ENCODE data around the gene MGST3.
"Not testable (repeated sequence)": the region's sequence is repeated elsewhere in the genome, so short reads cannot be mapped to it uniquely, and the experiment has no call there.

The MGST3 gene

GRCh38 chr1:165630629-165631341, at the start of gene MGST3:
Gene MGST3 (plus strand): TSS chr1:165631234. CDS start chr1:165649848, 18,614 bp downstream.
- in situ Hi-C loops (cut with MboI; ENCODE audit: low sequenced_read_pairs) = no loop called here

DNA sequence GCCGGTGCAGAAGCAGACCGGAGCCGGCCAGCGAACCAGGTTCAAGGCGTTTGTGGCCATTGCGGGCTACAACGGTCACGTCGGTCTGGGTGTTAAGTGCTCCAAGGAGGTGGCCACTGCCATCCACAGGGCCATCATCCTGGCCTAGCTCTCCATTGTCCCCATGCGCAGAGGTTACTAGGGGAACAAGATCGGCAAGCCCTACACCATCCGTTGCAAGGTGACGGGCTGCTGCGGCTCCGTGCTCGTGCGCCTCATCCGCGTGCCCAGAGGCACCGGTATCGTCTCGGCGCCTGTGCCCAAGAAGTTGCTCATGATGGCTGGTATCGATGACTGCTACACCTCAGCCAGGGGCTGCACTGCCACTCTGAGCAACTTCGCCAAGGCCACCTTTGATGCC, 49.1 kb upstream of the MGST3 start:
- in situ Hi-C loops (cut with MboI; ENCODE audit: low sequenced_read_pairs) = no loop called here

DNA sequence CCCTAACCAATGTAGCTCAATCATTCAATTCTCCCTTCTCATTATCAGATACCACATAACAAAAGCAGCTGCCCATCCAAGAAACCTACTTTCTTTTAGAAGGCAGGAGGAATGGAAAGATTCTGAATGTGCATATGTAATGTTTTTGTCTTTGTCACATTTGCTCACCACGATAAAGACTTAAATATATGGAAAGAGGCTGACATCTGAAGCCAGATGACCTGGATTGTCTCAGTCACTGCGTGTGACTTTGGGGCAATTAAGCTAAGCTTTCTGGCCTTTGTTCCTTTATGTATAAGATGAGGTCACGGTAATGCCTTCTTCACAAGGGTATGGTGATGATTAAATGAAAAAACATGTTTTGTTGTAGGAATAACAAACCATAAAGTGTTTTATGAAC, 44.6 kb upstream of the MGST3 start:
- in situ Hi-C loops (cut with MboI; ENCODE audit: low sequenced_read_pairs) = no loop called here

- in situ Hi-C loops (cut with MboI; ENCODE audit: low sequenced_read_pairs) = not testable (repeated sequence)
These were observed 39.6 kb upstream of the MGST3 start for GRCh38 chr1:165591391-165591790.

- in situ Hi-C loops (cut with MboI; ENCODE audit: low sequenced_read_pairs) = no loop called here
These were observed 37.9 kb upstream of the MGST3 start for GRCh38 chr1:165592945-165593823.

DNA sequence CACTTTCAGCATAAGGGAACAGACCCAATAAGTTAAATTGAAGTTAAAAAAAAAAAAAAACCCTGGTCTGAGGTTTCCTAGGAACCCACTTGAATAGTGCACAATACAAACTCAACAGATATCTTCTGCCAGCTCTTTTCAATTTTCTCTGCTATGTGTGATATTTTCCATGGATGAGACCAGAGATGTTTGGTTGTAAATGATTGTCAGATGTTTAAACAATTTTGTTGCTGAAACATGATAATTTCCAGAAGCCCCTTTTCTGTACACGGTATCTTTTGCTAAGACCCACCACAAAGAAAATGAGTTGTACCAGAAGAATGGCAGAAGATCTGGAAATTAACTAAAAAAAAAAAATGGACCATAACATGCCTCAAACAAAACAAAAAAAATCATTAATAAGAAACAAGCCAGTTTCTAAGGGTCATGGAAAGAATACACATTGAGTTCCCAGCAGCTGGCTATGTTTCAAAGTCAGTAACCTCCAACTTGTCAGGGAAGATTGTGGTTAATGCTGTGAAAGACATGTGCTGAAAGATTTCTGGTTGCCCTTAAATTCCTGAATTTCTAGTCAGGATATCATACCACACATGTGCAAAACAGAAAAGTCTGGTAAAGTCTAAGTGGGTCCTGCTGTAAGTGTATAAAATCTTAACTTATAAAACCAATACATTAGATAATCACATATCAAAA, 35.6 kb upstream of the MGST3 start:
- in situ Hi-C loops (cut with MboI; ENCODE audit: low sequenced_read_pairs) = loop anchor here (5.0 kb wide), 1 partner anchor 203 kb away; no protein-coding TSS in a partner anchor

- in situ Hi-C loops (cut with MboI; ENCODE audit: low sequenced_read_pairs) = loop anchor here (5.0 kb wide), 1 partner anchor 206 kb away; no protein-coding TSS in a partner anchor
These were observed 33.0 kb upstream of the MGST3 start for GRCh38 chr1:165597883-165598675.

- in situ Hi-C loops (cut with MboI; ENCODE audit: low sequenced_read_pairs) = loop anchor here (5.0 kb wide), 1 partner anchor 206 kb away; no protein-coding TSS in a partner anchor
These were observed 32.4 kb upstream of the MGST3 start for GRCh38 chr1:165598676-165599059.

DNA sequence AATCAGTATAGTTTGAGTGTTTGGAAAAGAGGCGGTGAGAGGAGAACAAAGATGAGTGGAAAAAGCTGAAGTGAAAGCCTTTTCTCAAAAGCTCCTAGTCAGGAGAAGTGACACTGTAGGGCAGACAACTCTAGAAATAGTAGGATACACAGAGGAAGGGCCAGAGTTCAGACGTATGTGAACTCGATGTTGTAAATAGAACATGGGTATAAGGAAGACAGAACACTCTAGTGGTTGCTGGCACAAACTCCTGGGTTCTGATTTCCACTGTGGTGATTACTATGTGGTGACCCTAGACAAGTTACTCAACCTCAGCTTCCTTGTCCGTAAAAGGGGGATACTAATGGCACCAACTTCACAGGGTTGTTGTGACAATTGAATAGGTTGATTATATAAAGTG, 30.2 kb upstream of the MGST3 start:
- in situ Hi-C loops (cut with MboI; ENCODE audit: low sequenced_read_pairs) = loop anchor here (10.0 kb wide), 1 partner anchor 314 kb away; no protein-coding TSS in a partner anchor

DNA sequence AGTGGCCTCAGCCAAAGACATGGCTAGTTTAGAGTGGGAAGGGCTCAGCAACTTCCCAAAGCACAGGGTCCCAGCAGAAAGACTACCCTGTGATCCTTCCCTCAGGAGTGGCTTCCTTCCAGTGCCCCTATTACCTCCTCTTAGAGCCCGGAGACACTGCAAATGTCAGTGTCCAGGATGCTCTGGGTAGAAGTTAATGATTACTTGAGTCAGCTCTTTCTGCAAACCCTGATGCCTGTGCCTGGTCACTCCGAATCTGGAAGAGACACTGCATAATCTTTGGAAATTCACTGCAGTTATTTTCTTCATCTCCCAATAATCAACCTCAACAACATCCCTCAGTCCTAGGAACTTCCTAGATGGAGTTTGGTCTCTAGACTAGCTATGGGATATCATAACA, 27.2 kb upstream of the MGST3 start:
- in situ Hi-C loops (cut with MboI; ENCODE audit: low sequenced_read_pairs) = loop anchor here (10.0 kb wide), 1 partner anchor 311 kb away; no protein-coding TSS in a partner anchor

DNA sequence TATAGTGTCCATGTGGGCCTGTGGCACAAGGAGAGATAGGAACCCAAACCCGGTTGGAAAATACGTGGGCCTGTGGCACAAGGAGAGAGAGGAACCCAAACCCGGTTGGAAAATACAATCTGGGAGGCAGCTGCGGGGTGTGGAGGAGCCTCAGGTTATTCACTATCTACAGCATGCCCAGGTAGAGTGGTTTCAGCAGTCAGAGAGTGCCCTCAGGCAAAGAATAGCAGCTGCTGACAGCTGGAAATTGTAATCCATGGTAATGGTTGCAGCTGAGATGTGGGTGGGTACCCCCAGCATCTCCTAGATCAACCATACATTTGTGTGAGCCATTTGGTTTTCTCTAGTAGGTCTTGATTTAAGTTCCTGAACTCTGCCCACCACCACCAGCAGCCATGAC, 25.8 kb upstream of the MGST3 start:
- in situ Hi-C loops (cut with MboI; ENCODE audit: low sequenced_read_pairs) = loop anchor here (10.0 kb wide), 1 partner anchor 310 kb away; no protein-coding TSS in a partner anchor

DNA sequence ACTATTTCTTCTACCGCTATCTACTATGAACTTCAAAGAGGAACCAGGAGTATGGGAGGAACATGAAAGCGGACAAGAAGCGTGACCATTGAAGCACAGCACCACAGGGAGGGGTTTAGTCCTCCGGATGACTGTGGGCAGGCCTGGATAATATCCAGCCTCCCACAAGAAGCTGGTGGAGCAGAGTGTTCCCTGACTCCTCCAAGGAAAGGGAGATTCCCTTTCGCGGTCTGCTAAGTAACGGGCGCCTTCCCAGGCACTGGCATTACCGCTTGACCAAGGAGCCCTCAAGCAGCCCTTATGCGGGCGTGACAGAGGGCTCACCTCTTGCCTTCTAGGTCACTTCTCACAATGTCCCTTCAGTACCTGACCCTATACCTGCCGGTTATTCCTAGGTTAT, 24.4 kb upstream of the MGST3 start:
- in situ Hi-C loops (cut with MboI; ENCODE audit: low sequenced_read_pairs) = loop anchor here (10.0 kb wide), 1 partner anchor 308 kb away; no protein-coding TSS in a partner anchor

GRCh38 chr1:165610866-165611265, 20.2 kb upstream of the MGST3 start:
- in situ Hi-C loops (cut with MboI; ENCODE audit: low sequenced_read_pairs) = no loop called here

DNA sequence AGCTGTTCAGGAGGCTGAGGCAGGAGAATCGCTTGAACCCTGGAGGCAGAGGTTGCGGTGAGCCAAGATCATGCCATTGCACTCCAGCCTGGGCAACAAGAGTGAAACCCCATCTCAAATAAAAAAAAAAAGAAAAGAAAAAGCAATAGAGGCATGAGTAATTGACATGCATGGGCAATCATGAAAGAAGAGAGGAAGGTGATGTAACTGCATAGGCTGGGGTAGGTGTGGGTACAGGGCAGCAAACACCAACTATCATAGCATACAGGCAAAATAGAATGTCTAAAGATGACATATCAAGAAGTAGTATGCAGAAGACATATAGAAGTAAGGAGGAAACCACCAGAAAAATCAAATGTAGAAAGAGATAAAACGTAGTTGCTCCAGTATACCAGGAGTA, 19.0 kb upstream of the MGST3 start:
- in situ Hi-C loops (cut with MboI; ENCODE audit: low sequenced_read_pairs) = no loop called here

- in situ Hi-C loops (cut with MboI; ENCODE audit: low sequenced_read_pairs) = no loop called here
These were observed 14.9 kb upstream of the MGST3 start for GRCh38 chr1:165616054-165616612.

DNA sequence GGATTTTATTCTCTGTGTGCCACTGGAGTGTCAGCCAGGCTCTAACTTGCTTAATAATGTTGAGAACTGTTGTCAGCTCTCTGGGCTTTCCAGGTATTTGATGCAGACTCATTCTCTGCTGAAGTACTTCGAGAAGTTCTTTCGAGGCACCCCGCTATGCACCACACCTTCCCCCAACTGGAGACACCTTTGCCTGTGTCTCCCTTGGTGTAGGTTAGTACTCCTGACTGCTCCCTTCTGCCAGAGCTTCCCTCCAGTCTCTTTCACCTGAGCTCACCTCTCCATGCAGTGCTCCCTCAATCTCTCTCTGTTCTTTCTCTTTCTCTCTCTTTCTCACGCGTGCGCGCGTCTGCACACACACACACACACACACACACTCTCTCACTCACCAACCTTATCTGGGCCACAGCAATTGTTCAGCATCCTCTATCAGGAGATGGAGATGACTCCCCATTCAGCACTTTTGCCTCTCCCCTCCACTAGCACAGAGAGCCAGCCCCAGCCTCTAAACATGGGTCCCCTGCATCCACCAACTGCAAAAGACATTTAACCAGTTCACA, 14.0 kb upstream of the MGST3 start:
- in situ Hi-C loops (cut with MboI; ENCODE audit: low sequenced_read_pairs) = no loop called here

DNA sequence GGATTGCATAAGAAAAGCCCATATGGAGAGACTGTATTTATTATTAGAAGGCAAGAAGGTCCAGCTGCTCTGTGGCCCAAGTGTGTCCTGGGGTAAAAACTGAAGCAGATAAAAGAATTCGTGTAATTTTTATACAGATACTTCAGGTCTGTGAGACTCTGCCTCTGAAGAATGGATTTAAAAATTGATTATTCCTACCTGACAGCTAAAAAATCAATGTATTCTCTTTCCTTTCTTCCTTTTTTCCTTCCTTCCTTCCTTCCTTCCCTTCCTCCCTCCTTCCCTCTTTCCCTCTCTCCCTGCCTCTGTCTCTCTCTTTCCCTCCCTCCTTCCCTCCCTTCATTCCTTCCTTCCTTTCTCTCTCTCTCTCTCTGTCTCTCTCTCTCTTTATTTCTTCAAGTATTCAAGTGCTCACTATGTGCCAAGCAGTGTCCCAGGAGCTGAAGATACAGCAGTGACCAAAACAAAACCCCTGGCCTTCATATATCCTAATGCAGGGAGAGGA, 11.3 kb upstream of the MGST3 start:
- in situ Hi-C loops (cut with MboI; ENCODE audit: low sequenced_read_pairs) = no loop called here

DNA sequence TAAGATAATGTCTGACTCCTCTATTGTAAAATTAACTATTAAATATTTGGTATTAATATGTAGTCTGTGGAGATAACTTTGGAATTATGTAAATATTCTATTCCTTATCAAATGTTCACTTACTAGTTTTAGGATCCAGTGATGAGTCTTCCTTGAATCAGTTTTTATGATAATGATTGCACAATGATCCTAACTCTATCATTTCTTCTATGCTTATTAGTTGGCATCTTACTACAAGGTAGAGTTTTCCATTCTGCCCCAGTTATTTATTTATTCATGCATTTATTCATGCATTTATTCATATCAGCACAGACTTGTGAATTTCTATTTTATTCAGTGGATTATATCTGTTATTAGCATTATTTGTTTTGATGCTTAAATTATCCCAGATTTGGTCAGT, 7.4 kb upstream of the MGST3 start:
- in situ Hi-C loops (cut with MboI; ENCODE audit: low sequenced_read_pairs) = no loop called here

DNA sequence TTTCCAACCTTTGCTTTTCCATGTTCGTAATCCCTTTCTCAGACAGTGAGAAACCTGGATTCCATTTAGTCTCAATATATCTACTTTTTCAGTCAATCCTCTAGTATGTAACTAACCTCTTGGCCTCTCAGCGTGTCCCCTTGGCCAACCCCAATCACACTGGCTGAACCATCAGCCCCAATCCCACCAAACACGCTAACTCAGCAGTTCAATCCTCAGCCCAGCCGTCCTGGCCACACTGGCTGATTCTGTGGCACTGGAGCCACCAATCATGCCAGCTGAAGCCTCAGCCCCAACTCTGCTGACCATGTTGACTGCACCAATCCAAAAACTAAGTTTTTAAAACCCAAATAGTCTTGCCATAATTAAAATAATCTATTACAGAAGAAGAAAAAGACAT, 6.6 kb upstream of the MGST3 start:
- in situ Hi-C loops (cut with MboI; ENCODE audit: low sequenced_read_pairs) = no loop called here
